OCI-M2 (cell line): ENCODE measurements around the gene PTPMT1.
A peak's percentile ranks its signal among the peaks of the same experiment; 100 is the strongest.

ENCODE experiments used
- DNase-seq: peaks from one replicate; lab custom pipeline; 2025; ENCODE audit not compliant: unreplicated experiment; lab: John Stamatoyannopoulos, UW

The PTPMT1 gene

DNA sequence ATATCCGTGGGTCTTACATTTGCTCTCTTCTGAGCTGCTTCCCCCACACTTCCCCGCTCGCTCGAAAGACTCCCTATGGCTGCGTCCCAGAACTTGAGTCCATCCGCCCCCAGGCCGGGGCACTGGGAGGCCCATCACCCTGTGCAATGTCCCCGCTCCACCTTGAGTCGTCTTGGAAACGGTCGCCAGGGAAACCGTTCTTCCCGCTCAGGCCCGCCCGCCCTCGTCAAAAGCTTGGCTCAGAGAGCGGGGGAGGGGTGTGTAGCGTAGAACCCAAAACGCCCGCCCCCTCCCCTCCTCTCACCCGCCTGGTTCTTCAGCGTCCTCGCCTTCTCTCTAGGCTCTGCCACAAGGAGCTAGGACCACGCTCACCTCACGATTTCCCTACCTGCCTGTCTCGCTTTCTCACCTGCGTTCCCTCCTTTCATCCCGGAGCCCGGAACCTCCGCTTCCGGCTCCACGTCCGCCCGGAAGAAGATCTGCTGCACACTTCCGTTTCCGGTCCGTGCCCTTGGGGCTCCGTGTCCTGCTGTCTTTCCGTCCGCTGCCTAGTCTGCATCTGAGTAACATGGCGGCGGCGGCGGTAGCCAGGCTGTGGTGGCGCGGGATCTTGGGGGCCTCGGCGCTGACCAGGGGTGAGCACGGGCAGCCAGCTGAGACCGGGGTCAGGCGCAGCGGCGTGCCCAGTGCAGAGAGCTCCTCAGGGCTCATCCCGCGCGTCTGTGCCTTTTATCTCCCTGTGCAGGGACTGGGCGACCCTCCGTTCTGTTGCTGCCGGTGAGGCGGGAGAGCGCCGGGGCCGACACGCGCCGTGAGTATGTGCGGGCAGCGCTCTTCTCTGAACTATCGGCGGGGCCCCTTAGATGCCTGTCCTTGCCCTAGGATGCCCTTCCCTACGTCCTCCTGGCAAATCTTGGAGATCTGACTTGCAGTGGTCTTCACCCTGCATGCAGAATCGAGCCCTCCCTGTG lies 13.4 kb downstream of the PTPMT1 start, which contains the start of the genes KBTBD4 and NDUFS3:
TSS of gene KBTBD4 (minus strand) at position 447 of the 971 bp plus-strand sequence. CDS start at position 428, 19 bp downstream.
TSS of gene NDUFS3 (plus strand) at position 551 of the 971 bp plus-strand sequence. CDS start at position 569, 18 bp downstream.
- DNase-seq = peak; percentile 80

GRCh38 chr11:47583844-47584243 lies 18.4 kb downstream of the PTPMT1 start:
- DNase-seq = no peak

DNA sequence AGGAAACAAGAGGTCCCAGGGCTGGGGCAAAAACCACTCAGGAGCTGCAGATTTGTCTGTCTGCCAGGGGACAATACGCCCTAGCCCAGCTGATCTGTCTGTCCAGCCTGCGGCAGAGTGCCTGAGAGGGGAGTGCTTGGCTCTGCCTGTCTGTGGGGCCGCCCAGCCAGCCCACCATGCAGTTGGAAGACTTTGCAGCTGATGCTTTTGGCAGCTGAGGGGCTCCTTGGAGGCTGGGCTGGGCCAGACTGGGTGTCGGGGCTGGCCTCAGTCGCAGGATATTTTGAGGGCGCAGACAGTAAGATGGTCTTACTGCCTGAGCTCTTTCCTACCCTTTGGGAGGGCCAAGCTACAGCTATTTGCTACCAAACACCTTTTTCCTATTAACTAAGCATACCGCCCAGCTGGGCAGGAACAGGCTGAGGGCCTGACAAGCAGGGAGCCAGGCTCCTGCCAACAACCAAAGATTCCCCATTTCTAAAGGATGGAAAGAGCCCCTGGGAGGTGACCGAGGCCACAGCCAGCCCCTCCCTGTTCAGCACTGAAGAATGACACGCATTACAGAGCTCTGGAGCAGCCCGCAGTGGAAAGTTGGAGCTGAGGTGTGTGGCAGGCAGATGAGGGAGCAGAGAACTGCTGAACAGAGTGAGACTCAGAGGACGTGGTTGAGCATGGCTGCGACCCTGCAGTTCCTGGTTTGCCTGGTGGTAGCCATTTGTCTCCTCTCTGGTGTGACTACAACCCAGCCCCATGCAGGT lies 20.9 kb downstream of the PTPMT1 start, which contains the start of gene FAM180B:
TSS of gene FAM180B (plus strand) at position 581 of the 758 bp plus-strand sequence. CDS start at position 672, 91 bp downstream.
- DNase-seq = no peak

DNA sequence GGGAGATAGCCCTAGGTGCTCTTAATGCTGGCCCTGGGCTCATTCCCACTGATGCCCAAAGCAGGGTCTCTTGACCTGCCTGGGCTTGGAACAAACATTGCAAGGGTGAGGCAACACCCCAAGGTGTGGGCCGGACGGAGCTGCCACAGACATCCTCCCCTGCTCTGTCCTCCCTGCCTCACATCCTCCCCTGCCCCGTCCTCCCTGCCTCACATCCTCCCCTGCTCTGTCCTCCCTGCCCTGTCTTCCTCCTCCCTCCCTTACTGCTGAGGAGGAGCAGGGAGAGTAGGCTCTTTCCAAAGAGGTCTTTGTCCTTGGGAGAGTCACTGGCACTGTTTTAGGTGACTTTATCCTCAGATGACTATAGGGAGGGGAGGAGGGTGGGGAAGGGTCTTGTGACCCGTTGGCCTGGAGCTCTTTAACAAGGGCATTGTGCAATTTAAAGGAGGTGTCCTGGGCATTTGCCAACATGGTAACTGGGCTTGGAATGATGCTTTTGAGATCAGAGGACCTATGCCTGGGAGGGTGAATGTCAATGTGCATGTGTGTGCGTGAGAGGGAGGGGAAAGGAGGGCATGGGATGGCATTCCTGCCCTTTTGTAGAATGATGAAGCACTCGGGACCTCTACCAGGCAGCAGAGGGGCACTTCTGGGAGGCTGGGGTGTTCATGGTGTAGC lies 21.8 kb downstream of the PTPMT1 start:
- no peak for DNase-seq

GRCh38 chr11:47587723-47588326 lies 22.4 kb downstream of the PTPMT1 start:
- no peak for DNase-seq

- no peak for DNase-seq
Observed at GRCh38 chr11:47589118-47589517, 23.7 kb downstream of the PTPMT1 start.

DNA sequence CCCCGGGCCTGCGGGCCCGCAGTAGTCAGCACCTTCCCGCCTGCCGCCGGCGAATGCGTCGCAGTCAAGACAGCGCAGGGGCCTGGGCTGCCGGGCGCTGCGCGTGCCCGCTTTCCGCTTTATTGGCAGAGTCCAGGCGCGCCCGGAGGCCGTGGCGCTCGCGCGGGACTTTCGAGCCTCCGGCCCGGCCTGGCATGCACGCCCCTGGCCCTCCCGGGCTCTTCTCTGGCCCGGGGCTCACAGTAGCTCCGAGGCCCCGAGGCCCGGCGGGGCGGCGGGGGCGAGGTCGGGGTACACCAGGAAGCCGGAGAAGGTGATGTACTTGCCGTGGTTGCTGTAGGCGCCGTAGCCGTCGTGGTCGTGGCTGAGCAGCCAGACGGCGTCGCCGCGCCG lies 24.2 kb downstream of the PTPMT1 start:
- no peak for DNase-seq

DNA sequence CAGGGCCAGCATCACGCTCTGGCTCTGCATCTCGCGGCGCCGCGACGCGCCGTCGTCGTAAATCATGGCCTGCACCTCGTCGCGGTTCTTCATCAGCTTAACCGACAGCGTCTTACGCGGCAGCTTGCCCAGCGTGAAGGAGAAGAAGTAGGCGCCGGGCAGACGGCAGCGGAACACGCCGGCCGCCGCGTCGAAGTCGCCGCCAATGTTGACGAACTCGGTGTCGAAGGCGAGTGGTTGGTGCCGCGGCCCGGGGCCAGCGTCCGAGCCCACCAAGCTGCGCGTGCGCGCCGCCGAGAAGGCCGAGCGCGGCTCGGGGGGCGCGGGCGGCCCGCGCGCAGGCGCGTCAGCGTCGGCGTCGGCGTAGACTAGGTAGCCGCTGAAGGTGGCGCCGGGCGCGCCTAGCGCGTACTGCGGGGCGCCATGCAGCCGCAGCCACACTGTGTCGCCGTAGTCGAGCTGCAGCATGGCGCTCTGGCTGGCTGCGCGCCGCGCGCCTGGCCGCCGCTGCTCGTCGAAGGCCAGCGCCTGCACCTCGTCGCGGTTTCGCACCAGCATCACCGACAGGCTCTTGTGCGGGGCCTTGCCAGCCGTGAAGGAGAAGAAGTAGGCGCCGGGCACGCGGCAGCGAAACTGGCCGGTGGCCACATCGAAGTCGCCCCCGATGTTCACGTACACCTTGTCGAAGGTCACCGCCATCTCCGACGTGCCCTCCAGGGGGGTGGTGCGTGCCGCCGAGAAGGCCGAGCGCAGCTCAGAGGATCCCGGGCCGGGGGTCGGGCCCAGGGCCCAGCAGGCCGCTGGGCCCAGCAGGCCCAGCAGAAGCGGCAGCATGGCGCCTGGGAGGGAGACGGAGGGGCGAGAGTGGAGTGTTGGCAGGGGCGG lies 24.8 kb downstream of the PTPMT1 start:
- DNase-seq = no peak

DNA sequence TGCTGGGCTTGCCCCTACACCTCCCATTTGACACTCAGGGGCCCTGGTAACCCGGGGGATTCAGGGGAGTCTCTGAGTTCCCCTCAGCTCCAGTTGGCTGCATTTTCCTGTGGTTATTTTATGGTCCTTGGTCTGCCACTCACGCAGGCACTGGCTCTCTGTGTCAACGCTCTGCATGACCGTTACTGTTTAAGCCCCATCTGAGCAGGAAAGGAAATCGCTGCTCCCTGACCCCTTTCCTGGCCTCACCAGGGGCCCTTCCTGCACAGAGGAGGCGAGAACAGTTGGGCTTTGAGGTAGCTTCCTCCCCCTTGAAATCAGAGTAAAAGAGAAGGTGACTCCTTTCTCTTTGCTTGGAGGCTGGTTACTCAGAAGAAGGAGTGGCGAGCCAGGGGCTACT lies 26.4 kb downstream of the PTPMT1 start:
- DNase-seq = no peak

DNA sequence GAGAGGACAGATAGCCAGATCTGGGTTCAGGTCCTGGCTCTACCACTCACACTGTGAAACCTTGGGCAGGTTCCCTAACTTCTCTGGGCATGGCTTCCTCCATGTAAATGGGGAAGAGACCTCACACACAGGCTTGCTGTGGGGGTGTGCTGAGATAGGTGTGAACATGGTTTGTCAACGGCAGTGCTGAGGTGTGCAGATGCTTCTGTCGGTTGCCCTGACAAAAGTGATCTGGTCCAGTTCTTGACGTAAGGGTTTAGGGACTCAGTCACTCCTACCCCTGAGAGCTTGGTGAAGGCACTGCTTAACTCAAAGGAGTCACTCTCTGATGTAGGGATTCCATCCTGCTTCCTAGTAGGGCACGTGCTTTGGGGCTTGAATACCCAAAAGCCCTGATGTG lies 26.9 kb downstream of the PTPMT1 start:
- no peak for DNase-seq

- DNase-seq = no peak
Observed at GRCh38 chr11:47592970-47593369, 27.6 kb downstream of the PTPMT1 start.

DNA sequence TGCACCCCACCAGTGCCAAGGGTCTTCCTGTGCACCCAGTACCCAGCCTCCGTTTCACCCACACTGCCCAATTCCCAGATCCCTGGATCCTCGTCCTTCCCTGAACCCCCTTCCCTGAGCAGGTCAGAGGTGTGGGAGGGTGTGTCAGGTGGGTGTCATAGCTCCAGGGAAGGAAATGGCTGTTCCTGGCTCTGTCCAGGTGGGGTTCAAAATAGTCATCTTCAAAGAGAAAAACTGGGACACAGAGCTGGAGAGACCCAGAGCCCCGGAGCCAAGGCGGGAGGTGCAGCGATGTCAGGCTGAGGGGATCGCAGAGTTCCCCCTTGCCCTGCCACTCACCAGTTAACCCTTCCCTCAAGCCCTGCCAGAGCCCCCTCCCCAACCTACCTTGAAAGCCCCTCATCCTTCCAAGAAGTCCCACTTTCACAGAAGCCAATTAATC lies 28.1 kb downstream of the PTPMT1 start:
- DNase-seq = no peak

DNA sequence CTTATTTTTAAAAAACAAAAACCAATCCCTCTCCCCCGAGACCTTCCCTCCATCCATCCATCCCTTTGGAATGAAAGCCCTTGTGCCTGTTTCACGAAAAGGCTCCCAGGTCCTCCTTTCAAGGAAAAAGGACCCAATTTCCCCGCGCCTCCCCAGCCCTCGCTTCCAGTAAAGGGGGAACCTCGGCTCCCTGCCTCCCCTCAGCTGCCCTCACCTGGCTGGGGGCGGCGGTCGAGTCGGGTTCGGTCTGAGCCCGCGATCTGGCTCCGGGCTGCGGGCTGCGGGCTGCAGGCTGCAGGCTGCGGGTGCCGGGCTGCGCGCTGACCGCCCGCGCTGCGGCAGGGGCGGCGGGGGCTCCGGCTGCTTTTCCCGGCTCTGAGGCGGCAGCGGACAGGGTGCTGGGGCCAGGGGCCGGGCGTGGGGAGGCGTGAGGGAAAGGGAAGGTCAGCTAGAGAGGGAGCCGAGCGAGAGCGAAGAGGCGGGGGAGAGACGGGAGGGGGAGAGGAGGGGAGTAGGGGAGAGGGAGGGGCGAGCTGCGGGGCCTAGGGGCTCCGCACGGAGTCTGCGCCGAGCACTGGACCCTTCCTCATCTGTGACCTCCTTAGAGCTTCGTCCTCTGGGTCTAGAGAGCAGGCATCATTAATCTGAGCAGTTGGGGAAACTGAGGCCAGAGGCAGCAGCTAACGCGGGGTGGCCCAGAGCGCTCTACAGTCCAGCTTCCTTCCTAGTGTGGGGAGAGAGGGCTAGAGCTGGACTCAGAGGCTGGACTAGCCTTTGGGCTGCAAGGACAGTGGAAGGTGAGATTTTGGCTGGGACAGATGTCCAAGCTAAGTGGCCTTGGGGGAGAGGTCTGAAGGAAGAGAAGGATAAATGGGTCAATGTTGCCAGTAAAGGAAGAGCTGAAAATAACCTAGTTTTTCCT lies 28.8 kb downstream of the PTPMT1 start, which contains the start of gene C1QTNF4:
TSS of gene C1QTNF4 (minus strand) at position 478 of the 922 bp plus-strand sequence. CDS start 3,601 bp downstream, outside the sequence.
- no peak for DNase-seq

- no peak for DNase-seq
Observed at GRCh38 chr11:47595029-47595428, 29.6 kb downstream of the PTPMT1 start.

- no peak for DNase-seq
Observed at GRCh38 chr11:47595967-47596366, 30.6 kb downstream of the PTPMT1 start.

- DNase-seq = no peak
Observed at GRCh38 chr11:47599902-47600301, 34.5 kb downstream of the PTPMT1 start.

DNA sequence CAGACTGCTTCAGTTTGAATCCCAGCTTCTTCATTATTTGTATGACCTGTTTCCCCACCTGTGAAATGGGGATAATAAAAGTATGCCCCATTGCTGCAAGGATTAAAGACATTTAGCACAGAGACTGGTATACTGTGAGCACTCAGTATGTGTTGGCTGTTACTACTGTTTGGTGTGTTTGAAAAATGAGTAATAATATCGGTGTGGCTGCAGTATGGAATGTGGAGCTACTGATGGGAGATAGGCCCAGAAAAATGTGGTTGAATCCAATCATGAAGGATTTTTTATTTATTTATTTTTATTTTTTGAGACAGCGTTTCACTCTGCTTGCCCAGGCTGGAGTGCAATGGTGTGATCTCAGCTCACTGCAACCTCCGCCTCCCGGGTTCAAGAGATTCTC lies 37.9 kb downstream of the PTPMT1 start:
- DNase-seq = no peak

GRCh38 chr11:47605921-47606320 lies 40.5 kb downstream of the PTPMT1 start:
- DNase-seq = no peak
